ENCODE results near the gene TMPRSS6.

Gene TMPRSS6

DNA sequence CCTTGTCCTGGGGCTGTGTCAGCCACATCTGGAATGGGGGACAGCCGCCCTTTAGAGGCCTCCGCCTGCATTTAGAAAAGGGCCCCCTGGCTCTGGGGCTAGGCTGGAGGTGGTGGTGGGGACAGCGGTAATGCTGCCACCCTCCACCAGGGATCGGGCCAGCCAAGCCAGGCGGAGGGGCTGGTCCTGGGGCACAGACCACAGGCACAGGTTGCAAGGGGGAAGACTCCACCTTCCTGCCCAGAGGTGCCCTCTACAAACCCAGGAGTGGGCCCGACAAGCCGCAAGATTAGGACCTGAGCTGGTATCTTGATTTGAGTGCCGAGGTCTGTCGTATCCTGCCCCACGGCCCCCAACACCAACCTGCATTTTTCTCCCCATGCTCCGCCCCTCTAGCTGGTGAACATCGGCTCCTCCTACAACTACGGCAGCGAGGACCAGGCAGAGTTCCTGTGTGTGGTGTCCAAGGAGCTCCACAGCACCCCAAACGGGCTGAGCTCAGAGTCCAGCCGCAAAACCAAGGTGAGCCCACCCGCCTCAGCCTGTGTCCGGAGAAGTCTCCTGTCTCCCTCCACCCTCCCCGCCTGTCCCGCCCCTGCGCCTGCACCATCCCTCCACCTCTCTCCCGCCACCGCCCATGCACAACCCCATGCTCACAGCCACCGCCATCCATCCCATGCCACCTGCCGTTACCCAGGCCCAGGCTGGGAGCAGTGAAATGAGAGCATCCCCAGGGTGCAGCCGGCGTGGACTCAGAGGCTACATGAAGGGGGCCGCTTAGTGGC is 50.4 kb downstream of the TMPRSS6 start:
- Histone ChIP-seq H3K9me2 (replicated peaks; ENCODE audit: insufficient read depth, low read length) (no peaks in the 10 kb centered on the region), H3K27ac (ENCODE audit: low read depth, low read length) (no peak overlapping the region), H4K20me1 (ENCODE audit: low read depth, low read length) (no peaks in the 10 kb centered on the region), H2AFZ (ENCODE audit: low read depth, low read length, severe bottlenecking) (no peak overlapping the region), H3K9me3 (ENCODE audit: insufficient read depth, low read length) (no peaks in the 10 kb centered on the region), H3K79me2 (ENCODE audit: insufficient read depth, low read length) (no peaks in the 10 kb centered on the region), H3K4me3 (ENCODE audit: insufficient read depth, low read length, poor library complexity, severe bottlenecking) (no peak overlapping the region), H3K9ac (ENCODE audit: low read length) (no peak overlapping the region), H3K36me3 (ENCODE audit: low read length) (no peaks in the 10 kb centered on the region), H3K4me2 (ENCODE audit: low read depth, low read length, poor library complexity, severe bottlenecking) (no peak overlapping the region), H3K27me3 (ENCODE audit: low read length) (no peaks in the 10 kb centered on the region), H3F3A (ENCODE audit: insufficient read depth) (no peaks in the 10 kb centered on the region)
- TF ChIP-seq EZH2phosphoT487 (conservative IDR thresholded peaks at IDR 0.05; ENCODE audit: low read length) = no peak
- TF ChIP-seq, protein P1, sequence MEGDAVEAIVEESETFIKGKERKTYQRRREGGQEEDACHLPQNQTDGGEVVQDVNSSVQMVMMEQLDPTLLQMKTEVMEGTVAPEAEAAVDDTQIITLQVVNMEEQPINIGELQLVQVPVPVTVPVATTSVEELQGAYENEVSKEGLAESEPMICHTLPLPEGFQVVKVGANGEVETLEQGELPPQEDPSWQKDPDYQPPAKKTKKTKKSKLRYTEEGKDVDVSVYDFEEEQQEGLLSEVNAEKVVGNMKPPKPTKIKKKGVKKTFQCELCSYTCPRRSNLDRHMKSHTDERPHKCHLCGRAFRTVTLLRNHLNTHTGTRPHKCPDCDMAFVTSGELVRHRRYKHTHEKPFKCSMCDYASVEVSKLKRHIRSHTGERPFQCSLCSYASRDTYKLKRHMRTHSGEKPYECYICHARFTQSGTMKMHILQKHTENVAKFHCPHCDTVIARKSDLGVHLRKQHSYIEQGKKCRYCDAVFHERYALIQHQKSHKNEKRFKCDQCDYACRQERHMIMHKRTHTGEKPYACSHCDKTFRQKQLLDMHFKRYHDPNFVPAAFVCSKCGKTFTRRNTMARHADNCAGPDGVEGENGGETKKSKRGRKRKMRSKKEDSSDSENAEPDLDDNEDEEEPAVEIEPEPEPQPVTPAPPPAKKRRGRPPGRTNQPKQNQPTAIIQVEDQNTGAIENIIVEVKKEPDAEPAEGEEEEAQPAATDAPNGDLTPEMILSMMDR (IDR thresholded peaks at IDR 0.05; ENCODE audit: insufficient read depth, low read length, poor library complexity, severe bottlenecking) = no peak

DNA sequence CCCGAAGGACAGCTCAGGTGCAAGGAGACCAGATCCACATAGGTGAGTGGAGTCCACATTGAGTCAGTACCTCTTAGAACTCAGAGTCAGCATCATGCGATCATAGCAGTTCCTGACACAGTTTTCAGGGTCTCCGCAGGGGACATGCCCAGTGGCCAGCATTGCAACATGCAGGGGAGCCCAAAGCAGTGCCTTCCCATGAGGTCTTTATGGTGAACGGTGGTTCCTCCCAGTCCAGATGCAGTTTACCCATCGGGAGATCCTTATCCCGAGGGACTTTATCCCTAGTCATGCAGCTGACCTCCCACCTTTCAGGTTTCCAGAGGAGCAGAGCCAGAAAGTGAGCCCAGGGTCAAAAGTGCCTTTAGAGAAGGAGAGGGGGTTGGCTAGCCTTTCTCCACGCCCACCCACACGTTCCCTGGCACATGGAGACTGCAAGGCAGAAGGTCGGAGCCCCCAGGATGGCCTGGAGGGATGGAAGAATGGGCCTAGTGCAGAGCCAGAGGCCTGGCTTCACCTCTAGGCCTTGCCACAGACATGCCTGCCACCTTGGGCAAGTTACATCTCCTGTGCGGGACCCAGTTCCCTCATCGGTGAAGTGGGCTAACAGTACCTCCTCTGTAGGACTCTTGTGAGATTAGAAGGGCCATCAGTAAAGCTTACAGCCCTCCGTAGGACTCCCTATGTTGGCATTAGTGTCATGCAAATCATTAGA is 51.6 kb downstream of the TMPRSS6 start:
- Histone ChIP-seq H3K9me2 (replicated peaks; ENCODE audit: insufficient read depth, low read length) (no peaks in the 10 kb centered on the region), H3K79me2 (ENCODE audit: insufficient read depth, low read length) (no peaks in the 10 kb centered on the region), H3K27ac (ENCODE audit: low read depth, low read length) (no peak overlapping the region), H4K20me1 (ENCODE audit: low read depth, low read length) (no peaks in the 10 kb centered on the region), H2AFZ (ENCODE audit: low read depth, low read length, severe bottlenecking) (no peak overlapping the region), H3F3A (ENCODE audit: insufficient read depth) (no peaks in the 10 kb centered on the region), H3K9ac (ENCODE audit: low read length) (no peak overlapping the region), H3K4me3 (ENCODE audit: insufficient read depth, low read length, poor library complexity, severe bottlenecking) (no peak overlapping the region), H3K9me3 (ENCODE audit: insufficient read depth, low read length) (no peaks in the 10 kb centered on the region), H3K4me2 (ENCODE audit: low read depth, low read length, poor library complexity, severe bottlenecking) (no peak overlapping the region), H3K27me3 (ENCODE audit: low read length) (no peaks in the 10 kb centered on the region), H3K36me3 (ENCODE audit: low read length) (no peaks in the 10 kb centered on the region)
- TF ChIP-seq, protein P1 (IDR thresholded peaks at IDR 0.05; ENCODE audit: insufficient read depth, low read length, poor library complexity, severe bottlenecking) = no peak
- TF ChIP-seq EZH2phosphoT487 (conservative IDR thresholded peaks at IDR 0.05; ENCODE audit: low read length) = no peak

DNA sequence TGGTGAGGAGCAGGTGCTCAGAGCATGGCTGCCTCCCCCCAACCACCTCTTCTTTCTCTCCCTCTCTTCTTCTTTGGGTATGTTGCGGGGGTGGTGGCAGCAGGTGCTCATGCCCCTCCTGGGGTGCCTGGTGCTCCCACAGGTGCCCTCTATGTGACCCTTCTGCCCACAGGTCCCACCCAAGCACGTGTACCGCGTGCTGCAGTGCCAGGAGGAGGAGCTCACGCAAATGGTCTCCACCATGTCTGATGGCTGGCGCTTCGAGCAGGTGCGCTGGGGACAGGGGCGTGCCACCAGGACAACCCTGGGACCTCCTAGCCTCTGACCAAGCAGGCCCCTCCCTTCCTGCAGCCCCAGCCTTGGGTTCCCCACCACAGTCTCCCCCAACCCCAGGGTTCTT is 52.3 kb downstream of the TMPRSS6 start:
- no peak overlapping the region for H3K4me3 ChIP-seq (ENCODE audit: insufficient read depth, low read length, poor library complexity, severe bottlenecking)
- no peak overlapping the region for H3K9ac ChIP-seq (ENCODE audit: low read length)
- no peak overlapping the region for H3K27ac ChIP-seq (ENCODE audit: low read depth, low read length)
- no peaks in the 10 kb centered on the region for H3F3A ChIP-seq (ENCODE audit: insufficient read depth)
- no peaks in the 10 kb centered on the region for H3K9me3 ChIP-seq (ENCODE audit: insufficient read depth, low read length)
- no peak overlapping the region for H2AFZ ChIP-seq (ENCODE audit: low read depth, low read length, severe bottlenecking)
- H4K20me1 ChIP-seq (ENCODE audit: low read depth, low read length) = no peaks in the 10 kb centered on the region
- TF ChIP-seq, protein P1 (IDR thresholded peaks at IDR 0.05; ENCODE audit: insufficient read depth, low read length, poor library complexity, severe bottlenecking) = no peak
- TF ChIP-seq EZH2phosphoT487 (conservative IDR thresholded peaks at IDR 0.05; ENCODE audit: low read length) = no peak
- H3K27me3 ChIP-seq (ENCODE audit: low read length) = no peaks in the 10 kb centered on the region
- H3K36me3 ChIP-seq (ENCODE audit: low read length) = no peaks in the 10 kb centered on the region
- H3K4me2 ChIP-seq (ENCODE audit: low read depth, low read length, poor library complexity, severe bottlenecking) = no peak overlapping the region
- H3K79me2 ChIP-seq (ENCODE audit: insufficient read depth, low read length) = no peaks in the 10 kb centered on the region
- H3K9me2 ChIP-seq (replicated peaks; ENCODE audit: insufficient read depth, low read length) = no peaks in the 10 kb centered on the region

All from SU-DHL-6 (cell line).